Endodermal cell (in vitro differentiated cells): ENCODE measurements around the gene AKT1. TPM values are rescaled to one million over a fixed set of nuclear protein-coding genes. Genes with fewer than 3 reads are reported as not detected.

Experiments
- DNase-seq: peaks from one replicate; pipeline ENCODE4 v3.0.0-alpha.2; 2017
- H3K27ac ChIP-seq: 2 replicates; pipeline ENCODE4 v1.5.1; 2013; ENCODE audit warnings: mild to moderate bottlenecking, low read depth, low read length, moderate library complexity
- H3K27me3 ChIP-seq: 2 replicates; pipeline ENCODE4 v1.6.1; 2013; ENCODE audit warnings: mild to moderate bottlenecking, low read length, moderate library complexity; ENCODE audit not compliant: insufficient read depth, control insufficient read depth, poor library complexity, severe bottlenecking
- H3K36me3 ChIP-seq: 2 replicates; pipeline ENCODE4 v1.7.0; 2013; ENCODE audit warnings: mild to moderate bottlenecking, low read length, moderate library complexity; ENCODE audit not compliant: control insufficient read depth, insufficient read depth
- H3K4me1 ChIP-seq: one replicate; pipeline ENCODE4 v1.7.0; 2013; ENCODE audit warnings: low read length; ENCODE audit not compliant: control insufficient read depth, insufficient read depth
- H3K4me3 ChIP-seq: 2 replicates; pipeline ENCODE4 v1.5.1; 2013; ENCODE audit warnings: mild to moderate bottlenecking, low read length, moderate library complexity
- H3K9ac ChIP-seq: 2 replicates; pipeline ENCODE4 v1.6.1; 2013; ENCODE audit warnings: mild to moderate bottlenecking, low read length, moderate library complexity; ENCODE audit not compliant: poor library complexity, severe bottlenecking; ENCODE audit errors: extremely low read depth
- H3K9me3 ChIP-seq: 2 replicates; pipeline ENCODE4 v1.6.1; 2013; ENCODE audit warnings: mild to moderate bottlenecking, low read length, moderate library complexity; ENCODE audit not compliant: control insufficient read depth
- H3K27ac Mint-ChIP-seq: 2 replicates; pipeline ENCODE4 v1.8.0; 2020; ENCODE audit warnings: mixed read lengths
- H3K27me3 Mint-ChIP-seq: 2 replicates; pipeline ENCODE4 v1.8.0; 2021; ENCODE audit warnings: mild to moderate bottlenecking, mixed read lengths; ENCODE audit not compliant: insufficient read depth
- H3K36me3 Mint-ChIP-seq: 2 replicates; pipeline ENCODE4 v1.8.0; 2020; ENCODE audit warnings: low read depth, mixed read lengths
- H3K4me1 Mint-ChIP-seq: 2 replicates; pipeline ENCODE4 v1.8.0; 2020; ENCODE audit warnings: mixed read lengths
- H3K4me3 Mint-ChIP-seq: 2 replicates; pipeline ENCODE4 v1.8.0; 2020; ENCODE audit warnings: mild to moderate bottlenecking, moderate library complexity, mixed read lengths
- H3K9me3 Mint-ChIP-seq: 2 replicates; pipeline ENCODE4 v1.8.0; 2020; ENCODE audit warnings: mild to moderate bottlenecking, mixed read lengths
- CTCF ChIP-seq: fragments of 200-600 bp; sonication (generic); conservative IDR thresholded peaks from 2 replicates; pipeline ENCODE4 v1.5.0; 2021; ENCODE audit warnings: antibody characterized with exemption, mild to moderate bottlenecking
- WGBS, 2 experiments: methylation state at CpG; one replicate each; pipeline versions ENCODE4 v1.1.5 to v1.1.7; 2013; ENCODE audit warnings: missing lambda C conversion rate in 2 of 2, mixed read lengths in 1 of 2; ENCODE audit not compliant: insufficient coverage in 1 of 2, insufficient read length in 1 of 2; 5-methylcytosine and 5-hydroxymethylcytosine counted together
- total RNA-seq, 2 donors: library from RNA; stranded (reverse); fragmentation: NEBNext Ultra II Directional in 1 of 2; extraction: Animal tissue kit (Norgen Biotek cat#: 25700) in 1 of 2; gene quantifications; 2 replicates in 1 of 2; 3 replicates in 1 of 2; pipeline ENCODE4 v1.2.1, GENCODE V29; 2021

AKT1 gene
- total RNA-seq, 2 donors from 2014 or later = 133 to 152 TPM

GRCh38 chr14:104741803-104742251, 53.7 kb downstream of the AKT1 start:
- 92 to 93% methylated on average over 11 to 23 of the region's 23 CpGs for WGBS, 2 experiments
- Histone ChIP-seq H3K9ac (no peak overlapping the region), H3K36me3 (no peaks in the 10 kb centered on the region), H3K4me3 (no peak overlapping the region), H3K9me3 (no peaks in the 10 kb centered on the region), H3K27me3 (no peaks in the 10 kb centered on the region), H3K4me1 (no peaks in the 10 kb centered on the region), H3K27ac (no peak overlapping the region)
- no peak overlapping the region for H3K4me3 Mint-ChIP-seq
- H3K9me3 Mint-ChIP-seq = no peaks in the 10 kb centered on the region
- H3K4me1 Mint-ChIP-seq = no peaks in the 10 kb centered on the region
- TF ChIP-seq CTCF = no peak
- H3K27me3 Mint-ChIP-seq = no peaks in the 10 kb centered on the region
- DNase-seq = no peak
- H3K27ac Mint-ChIP-seq = no peak overlapping the region
- peaks cover 10% of the 10 kb centered on the region for H3K36me3 Mint-ChIP-seq

GRCh38 chr14:104741108-104741802, 54.3 kb downstream of the AKT1 start:
- H3K4me3 Mint-ChIP-seq = no peak overlapping the region
- no peaks in the 10 kb centered on the region for H3K4me1 Mint-ChIP-seq
- no peaks in the 10 kb centered on the region for H3K27me3 ChIP-seq
- no peaks in the 10 kb centered on the region for H3K27me3 Mint-ChIP-seq
- no peaks in the 10 kb centered on the region for H3K36me3 ChIP-seq
- H3K27ac Mint-ChIP-seq = no peak overlapping the region
- 93 to 95% methylated on average over 19 to 29 of the region's 29 CpGs for WGBS, 2 experiments
- H3K9me3 ChIP-seq = no peaks in the 10 kb centered on the region
- no peak for DNase-seq
- no peak overlapping the region for H3K4me3 ChIP-seq
- no peak overlapping the region for H3K27ac ChIP-seq
- H3K36me3 Mint-ChIP-seq = peaks cover 10% of the 10 kb centered on the region
- no peak for TF ChIP-seq CTCF
- no peak overlapping the region for H3K9ac ChIP-seq
- no peaks in the 10 kb centered on the region for H3K4me1 ChIP-seq
- no peaks in the 10 kb centered on the region for H3K9me3 Mint-ChIP-seq

- Mint-ChIP-seq H3K4me1 (no peaks in the 10 kb centered on the region), H3K36me3 (peaks cover 8% of the 10 kb centered on the region), H3K9me3 (no peaks in the 10 kb centered on the region), H3K27me3 (no peaks in the 10 kb centered on the region), H3K4me3 (no peak overlapping the region), H3K27ac (no peak overlapping the region)
- H3K27ac ChIP-seq = no peak overlapping the region
- no peak overlapping the region for H3K4me3 ChIP-seq
- no peaks in the 10 kb centered on the region for H3K36me3 ChIP-seq
- H3K27me3 ChIP-seq = no peaks in the 10 kb centered on the region
- no peak for DNase-seq
- H3K4me1 ChIP-seq = no peaks in the 10 kb centered on the region
- no peak for TF ChIP-seq CTCF
- WGBS, 2 experiments = 90 to 94% methylated on average over 14 to 29 of the region's 29 CpGs
- H3K9me3 ChIP-seq = no peaks in the 10 kb centered on the region
- H3K9ac ChIP-seq = no peak overlapping the region
Observed at GRCh38 chr14:104739546-104740516, 55.7 kb downstream of the AKT1 start.
